Mesenteric fat pad (tissue), 1 donor: ENCODE results near the gene TMEM126B. TPM values are rescaled to one million over a fixed set of nuclear protein-coding genes. Genes with fewer than 3 reads are reported as not detected.
"Not testable (repeated sequence)": the region's sequence is repeated elsewhere in the genome, so short reads cannot be mapped to it uniquely, and the experiment has no call there.

Source experiments
- DNase-seq: peaks from one replicate; pipeline ENCODE4 v3.0.0-alpha.2; 2020; ENCODE audit warnings: low spot score
- long read RNA-seq: library from polyadenylated mRNA; unstranded; transcript quantifications from one replicate; pipeline ENCODE4 v2.0.0, GENCODE V29; 2020
- total RNA-seq: library from RNA; stranded (reverse); fragmentation: NEBNext Ultra II Directional; extraction: Animal tissue kit (Norgen Biotek cat#: 25700); gene quantifications from one replicate; pipeline ENCODE4 v1.2.1, GENCODE V29; 2021
- donor health status: DM: yes; HTN: yes; CAD: no.

TMEM126B gene
- total RNA-seq, result 44.5 TPM
- long read RNA-seq, transcript TMEM126B-202 (6 exons, 1,210 nt), result major isoform, 21 of 36 reads
- long read RNA-seq, transcript TMEM126B-201 (5 exons, 989 nt), result minor isoform, 7 of 36 reads
- long read RNA-seq, partial matches to known transcripts, result 0 of 36 reads
- long read RNA-seq, other reads (novel, unspliced or antisense), result 7 of 36 reads

DNA sequence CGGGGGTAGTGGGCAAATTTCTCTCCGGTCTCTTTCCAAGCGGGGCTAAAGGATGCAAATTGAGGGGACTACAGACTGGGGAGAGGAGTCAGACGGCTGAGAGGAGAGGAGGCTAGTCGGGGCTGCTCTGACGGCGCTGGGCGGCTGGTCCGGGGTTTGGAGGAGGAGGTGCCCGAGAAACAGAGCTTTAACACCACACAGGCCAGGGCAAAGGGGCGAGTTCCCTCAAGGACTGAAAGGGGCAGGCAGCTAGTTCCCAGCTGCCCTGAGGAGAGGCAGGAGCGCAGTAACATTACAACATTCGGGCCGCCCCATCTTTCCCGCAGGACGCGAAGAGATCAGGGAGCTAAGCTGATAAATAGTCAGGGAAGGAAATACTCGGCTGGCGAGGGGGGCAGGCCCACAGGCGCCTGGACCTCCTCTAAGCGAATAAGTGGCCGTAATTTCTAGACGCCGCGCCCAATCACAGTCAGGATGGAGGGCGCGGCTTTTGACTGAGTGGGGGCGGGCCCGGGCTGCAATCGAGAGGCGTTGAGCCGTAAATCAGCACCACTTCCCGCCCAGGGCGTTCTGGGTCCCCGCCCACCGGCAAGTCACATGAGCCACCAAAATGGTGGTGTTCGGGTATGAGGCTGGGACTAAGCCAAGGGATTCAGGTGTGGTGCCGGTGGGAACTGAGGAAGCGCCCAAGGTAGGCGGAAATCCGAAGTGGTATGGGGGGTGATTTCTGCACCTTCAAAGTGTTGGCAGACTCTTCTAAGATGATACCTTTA, at the start of gene TMEM126B:
TSS of gene TMEM126B (plus strand) at position 596 of the 773 bp plus-strand sequence. CDS start at position 611, 15 bp downstream.
- DNase-seq, result peak; percentile 98

GRCh38 chr11:85582111-85582510, 46.3 kb upstream of the TMEM126B start:
- no peak for DNase-seq

DNA sequence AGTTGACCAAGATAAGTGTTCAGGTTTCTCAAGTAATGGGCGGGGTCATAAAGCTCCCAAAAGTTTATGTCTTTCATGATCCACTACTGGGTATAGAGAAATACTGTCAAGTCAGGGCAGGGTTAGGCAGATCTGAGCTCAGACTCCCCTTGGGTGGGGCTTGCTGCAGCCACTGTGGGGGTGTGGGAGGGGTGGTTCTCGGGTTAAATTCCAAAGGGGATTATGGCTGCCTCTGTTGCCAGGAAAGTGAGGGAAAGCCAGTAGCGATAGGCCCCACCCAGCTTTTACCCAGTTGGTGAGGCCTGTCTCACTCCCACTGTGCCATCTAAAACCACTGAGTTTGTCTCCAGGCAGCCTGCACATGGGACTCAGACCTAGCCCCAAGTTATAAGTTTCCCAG, 39.0 kb upstream of the TMEM126B start:
- DNase-seq, result no peak

DNA sequence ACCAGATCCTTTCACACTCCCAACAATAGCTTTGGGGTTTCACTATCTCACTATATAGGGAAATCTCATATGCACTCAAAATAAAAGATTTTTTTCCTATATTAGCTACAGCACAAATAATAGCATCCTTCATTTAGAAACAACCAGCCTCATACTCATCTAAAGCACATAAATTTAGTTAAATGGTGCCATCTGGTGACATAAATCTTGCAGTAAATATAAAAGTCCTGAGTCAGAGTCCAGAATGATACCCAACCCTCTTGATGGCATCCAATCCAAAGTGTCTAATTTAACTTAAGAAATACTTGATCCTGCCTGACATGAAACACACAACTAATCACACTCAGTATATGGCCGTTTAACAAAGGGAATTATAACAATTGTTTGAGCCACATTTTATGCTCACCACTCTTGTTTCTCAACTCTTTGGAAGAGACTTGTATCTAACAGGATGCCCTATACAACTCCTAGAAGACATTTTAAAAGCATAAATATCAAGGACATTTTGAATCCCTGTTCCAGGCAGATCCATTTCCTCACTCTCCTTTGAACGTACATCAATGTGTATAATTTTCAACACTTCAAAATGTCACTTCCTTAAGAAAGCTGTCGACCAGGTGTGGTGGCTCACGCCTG, 37.4 kb upstream of the TMEM126B start:
- no peak for DNase-seq

DNA sequence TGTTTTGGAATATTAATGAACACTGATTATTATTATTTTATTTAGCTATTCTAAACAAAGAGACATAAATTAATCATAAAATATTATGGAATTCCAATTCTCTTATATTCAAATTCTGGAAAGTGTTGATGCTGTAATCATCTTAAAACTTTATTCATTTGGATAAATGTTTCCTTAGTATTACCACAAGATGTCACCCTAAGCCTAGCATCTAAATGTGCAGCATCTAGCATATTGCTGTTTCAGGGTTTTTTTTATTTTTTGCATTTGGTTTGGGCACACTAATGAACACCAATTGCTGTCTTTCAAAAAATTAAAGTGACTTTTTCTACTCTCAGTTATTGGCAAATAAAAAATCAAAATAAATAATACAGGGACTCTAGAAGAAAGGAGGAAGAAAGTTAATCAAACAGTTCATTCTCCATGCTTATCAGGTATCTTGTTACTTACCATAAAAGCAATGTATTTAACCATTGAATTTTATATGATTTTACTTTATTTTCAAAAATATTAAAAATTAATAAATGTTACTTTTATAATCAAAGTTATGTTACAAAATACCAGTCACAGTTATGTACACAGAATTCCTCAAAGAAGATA, 33.0 kb upstream of the TMEM126B start:
- no peak for DNase-seq

- no peak for DNase-seq
Observed at GRCh38 chr11:85596886-85597285, 31.5 kb upstream of the TMEM126B start.

DNA sequence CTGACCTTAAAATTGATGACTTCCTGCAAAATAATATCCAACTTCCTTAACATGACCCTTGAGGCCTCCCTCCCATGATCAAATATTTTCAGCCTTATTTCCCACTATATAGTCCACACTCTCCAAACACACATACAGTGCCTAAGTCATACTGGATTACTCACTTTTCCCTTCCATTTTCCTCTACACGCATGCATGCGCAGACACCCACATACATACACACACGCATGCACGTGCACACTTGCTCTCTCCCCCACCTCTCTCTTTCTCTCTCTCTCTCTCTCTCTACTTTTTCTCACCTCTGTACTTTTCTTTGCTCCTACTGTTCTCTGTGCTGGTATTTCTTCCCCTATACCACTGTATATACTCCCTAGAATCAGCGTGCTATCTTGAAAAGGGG, 29.3 kb upstream of the TMEM126B start:
- DNase-seq, result no peak

GRCh38 chr11:85602526-85603213, 25.7 kb upstream of the TMEM126B start:
- no peak for DNase-seq

GRCh38 chr11:85603220-85603619, 25.2 kb upstream of the TMEM126B start:
- no peak for DNase-seq

DNA sequence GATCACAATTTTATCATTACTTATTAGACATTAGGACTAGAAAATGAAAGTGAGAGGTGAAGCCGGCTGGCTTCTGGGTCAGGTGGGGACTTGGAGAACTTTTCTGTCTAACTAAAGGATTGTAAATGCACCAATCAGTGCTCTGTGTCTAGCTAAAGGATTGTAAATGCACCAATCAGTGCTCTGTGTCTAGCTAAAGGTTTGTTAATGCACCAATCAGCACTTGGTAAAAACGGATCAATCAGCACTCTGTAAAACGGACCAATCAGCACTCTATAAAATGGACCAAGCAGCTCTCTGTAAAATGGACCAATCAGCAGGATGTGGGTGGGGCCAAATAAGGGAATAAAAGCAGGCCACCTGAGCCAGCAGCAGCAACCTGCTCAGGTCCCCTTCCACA, 22.2 kb upstream of the TMEM126B start:
- DNase-seq, result not testable (repeated sequence)

DNA sequence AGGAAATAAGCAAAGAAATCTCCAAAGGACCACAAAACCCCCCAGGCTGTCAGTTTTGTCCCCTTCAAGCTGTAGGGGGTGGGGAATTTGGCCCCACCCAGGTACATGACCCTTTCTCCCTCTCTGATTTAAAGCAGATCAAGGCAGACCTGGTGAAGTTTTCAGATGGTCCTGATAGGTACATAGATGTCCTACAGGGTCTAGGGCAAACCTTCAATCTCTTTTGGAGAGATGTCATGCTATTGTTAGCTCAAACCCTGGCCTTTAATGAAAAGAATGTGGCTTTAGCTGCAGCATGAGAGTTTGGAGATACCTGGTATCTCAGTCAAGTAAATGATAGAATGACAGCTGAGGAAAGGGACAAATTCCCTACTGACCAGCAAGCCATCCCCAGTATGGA, 19.8 kb upstream of the TMEM126B start:
- DNase-seq, result not testable (repeated sequence)

- not testable (repeated sequence) for DNase-seq
Observed at GRCh38 chr11:85609286-85609685, 19.1 kb upstream of the TMEM126B start.

GRCh38 chr11:85611643-85612042, 16.8 kb upstream of the TMEM126B start:
- not testable (repeated sequence) for DNase-seq

DNA sequence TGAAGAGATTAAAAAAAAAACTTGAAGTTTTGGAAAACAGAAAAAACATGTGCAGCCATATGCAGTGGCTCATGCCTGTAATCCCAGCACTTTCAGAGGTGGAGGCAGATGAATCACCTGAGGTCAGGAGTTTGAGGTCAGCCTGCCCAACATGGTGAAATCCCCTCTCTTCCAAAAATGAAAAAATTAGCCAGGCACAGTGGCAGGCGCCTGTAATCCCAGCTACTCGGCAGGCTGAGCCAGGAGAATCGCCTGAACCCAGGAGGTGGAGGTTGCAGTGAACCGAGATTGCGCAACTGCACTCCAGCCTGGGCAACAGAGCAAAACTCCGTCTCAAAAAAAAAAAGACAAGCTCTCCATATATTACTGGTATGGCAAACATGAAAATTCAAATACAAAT, 8.9 kb upstream of the TMEM126B start:
- no peak for DNase-seq

DNA sequence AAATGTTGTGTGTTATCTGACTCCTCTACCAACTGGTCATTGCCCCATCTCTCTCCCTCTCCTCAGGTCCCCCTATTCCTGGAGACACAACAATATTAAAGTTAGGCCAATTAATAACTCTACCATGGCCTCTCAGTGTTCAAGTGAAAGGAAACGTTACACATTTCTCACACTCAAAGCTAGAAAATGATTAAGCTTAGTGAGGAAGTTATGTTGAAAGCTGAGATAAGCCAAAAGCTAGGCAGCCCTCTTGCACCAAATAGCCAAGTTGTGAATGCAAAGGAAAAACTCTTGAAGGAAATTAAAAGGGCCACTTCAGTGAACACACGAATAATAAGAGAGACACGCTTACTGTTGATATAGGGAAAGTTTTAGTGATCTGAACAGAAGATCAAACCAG, 8.1 kb upstream of the TMEM126B start:
- no peak for DNase-seq

DNA sequence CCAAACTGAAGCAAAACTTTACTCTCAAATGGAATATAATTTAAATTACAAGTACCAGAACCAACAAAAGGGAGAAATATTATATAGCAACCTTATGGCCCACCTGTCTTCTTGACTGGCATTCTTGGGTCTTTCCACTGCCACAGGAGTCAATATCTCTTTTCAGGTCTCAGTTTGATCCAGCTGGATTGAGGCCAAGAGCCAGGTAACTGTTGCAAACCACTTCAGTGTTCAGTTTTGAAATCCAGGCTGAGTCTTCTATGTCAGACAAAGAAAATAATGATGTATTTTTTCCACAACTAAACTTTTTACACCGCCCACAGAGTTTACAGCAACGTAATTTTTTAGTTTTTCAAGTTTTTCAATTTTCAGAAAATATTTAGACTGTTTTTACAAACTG, 1.9 kb upstream of the TMEM126B start:
- no peak for DNase-seq

DNA sequence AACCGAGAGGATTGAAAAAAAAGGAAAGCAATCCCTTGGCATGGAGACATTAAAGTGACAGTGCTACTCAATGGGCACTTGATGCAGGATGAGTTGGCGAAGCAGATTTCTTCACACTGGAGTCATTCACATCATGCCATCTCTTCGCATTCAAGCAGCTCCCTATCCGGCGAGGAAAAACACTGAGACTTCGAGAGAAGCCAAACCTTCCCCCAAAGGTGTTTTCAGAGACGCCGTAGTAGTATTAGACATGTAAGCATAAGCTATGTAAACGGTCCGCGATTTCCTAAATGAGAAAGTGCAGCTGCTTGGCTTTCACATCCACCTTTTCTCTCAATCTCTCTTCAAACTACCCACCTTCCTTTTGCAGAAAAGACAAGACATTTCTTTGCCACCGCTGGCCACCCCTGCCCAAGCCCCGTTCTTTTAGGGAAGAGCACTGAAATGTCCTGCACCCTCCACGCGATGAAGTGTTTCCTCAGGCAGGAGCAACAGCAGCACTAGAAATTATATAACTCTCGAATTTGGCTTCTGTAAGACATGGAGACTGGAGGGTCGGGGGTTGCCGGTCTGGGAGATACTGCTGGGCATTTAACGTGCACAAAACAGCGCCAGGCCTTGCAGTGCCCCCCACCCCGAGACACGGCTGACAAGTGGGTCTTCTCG, 928 bp upstream of the TMEM126B start, which contains the start of gene DLG2:
TSS of gene DLG2 (minus strand) at position 13 of the 666 bp plus-strand sequence.
- no peak for DNase-seq

DNA sequence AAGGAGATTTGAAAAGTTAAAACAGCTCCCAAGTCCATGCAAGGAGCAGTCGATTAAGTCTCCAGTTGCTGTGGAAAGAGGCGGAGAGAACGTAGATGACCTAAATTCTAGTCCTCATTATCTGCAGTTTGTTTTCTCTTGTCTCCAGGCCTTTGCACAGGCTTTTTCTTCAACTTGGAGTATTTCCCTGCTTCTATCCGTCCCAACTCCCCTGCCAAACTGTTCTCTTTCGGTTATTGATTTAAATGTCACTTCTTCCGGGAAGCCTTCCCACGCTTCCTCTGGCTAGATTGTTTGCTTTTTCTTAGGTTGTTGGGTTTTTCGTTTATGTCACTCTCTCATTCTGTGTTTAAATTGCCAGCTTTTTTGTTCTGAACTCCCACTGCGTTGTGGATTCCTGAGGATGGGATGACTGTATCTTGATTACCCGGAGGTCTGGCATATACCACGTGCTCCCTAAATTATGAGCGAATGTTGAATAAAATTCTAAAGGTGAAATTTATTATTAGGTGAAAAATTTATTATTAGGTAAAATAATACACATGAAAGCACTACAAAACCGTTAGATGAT, 463 bp downstream of the TMEM126B start:
- no peak for DNase-seq

GRCh38 chr11:85634747-85635146, 6.4 kb downstream of the TMEM126B start:
- no peak for DNase-seq

DNA sequence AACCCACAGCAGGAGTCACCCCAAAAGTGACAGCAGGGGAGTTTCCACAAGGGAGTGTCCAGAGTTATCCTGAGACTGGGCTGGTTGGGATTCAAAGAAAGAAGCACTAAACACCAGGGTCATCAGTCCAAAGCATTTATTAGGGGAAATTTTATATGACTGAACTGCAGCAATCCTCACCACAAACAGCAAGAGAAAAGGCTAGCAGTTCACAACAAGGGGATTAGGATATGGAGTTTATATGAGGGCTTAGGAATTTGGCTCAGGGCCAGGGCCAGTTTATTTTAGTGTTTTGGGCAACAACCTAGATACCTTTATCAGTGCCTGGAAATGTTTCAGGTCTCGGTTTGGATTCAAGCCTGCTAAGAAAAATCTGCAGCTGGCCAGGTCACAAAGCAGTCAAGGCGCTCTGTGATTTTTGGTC, 14.8 kb downstream of the TMEM126B start:
- no peak for DNase-seq
